ENCODE results near the gene GNAQ.

GNAQ gene

GRCh38 chr9:77794985-77795384, 236.6 kb downstream of the GNAQ start:
- TF ChIP-seq CTCF (IDR thresholded peaks at IDR 0.05; ENCODE audit: low read depth, low read length): no peak
- no peak overlapping the region for H3K4me3 ChIP-seq (replicated peaks in 1 of 2; ENCODE audit: low read depth in 2 of 2, low read length in 2 of 2)
- no peak for DNase-seq (ENCODE audit: low read depth in 2 of 2)

- DNase-seq (ENCODE audit: low read depth in 2 of 2): peak; percentile 60 to 82
- H3K4me3 ChIP-seq (replicated peaks in 1 of 2; ENCODE audit: low read depth in 2 of 2, low read length in 2 of 2): no peak overlapping the region
- peak; percentile 40 for TF ChIP-seq CTCF (IDR thresholded peaks at IDR 0.05; ENCODE audit: low read depth, low read length)
Measured at GRCh38 chr9:77793849-77794248, 237.8 kb downstream of the GNAQ start.

- TF ChIP-seq CTCF (IDR thresholded peaks at IDR 0.05; ENCODE audit: low read depth, low read length): no peak
- H3K4me3 ChIP-seq (replicated peaks in 1 of 2; ENCODE audit: low read depth in 2 of 2, low read length in 2 of 2): no peak overlapping the region
- DNase-seq (ENCODE audit: low read depth in 2 of 2): no peak
Measured at GRCh38 chr9:77789891-77790290, 241.7 kb downstream of the GNAQ start.

GRCh38 chr9:77785341-77785740, 246.3 kb downstream of the GNAQ start:
- no peak for DNase-seq (ENCODE audit: low read depth in 2 of 2)
- TF ChIP-seq CTCF (IDR thresholded peaks at IDR 0.05; ENCODE audit: low read depth, low read length): no peak

GRCh38 chr9:77783518-77783917, 248.1 kb downstream of the GNAQ start:
- peak in 1 of 2 donors; percentile 43 for DNase-seq (ENCODE audit: low read depth in 2 of 2)
- no peak overlapping the region for H3K4me3 ChIP-seq (replicated peaks in 1 of 2; ENCODE audit: low read depth in 2 of 2, low read length in 2 of 2)
- TF ChIP-seq CTCF (IDR thresholded peaks at IDR 0.05; ENCODE audit: low read depth, low read length): no peak

More at GRCh38 chr9:77785341-77785740, 246.3 kb downstream of the GNAQ start:
- no peak overlapping the region for H3K4me3 ChIP-seq (replicated peaks in 1 of 2; ENCODE audit: low read depth in 2 of 2, low read length in 2 of 2)

GRCh38 chr9:77779010-77779409, 252.6 kb downstream of the GNAQ start:
- H3K4me3 ChIP-seq (replicated peaks in 1 of 2; ENCODE audit: low read depth in 2 of 2, low read length in 2 of 2): no peak overlapping the region
- TF ChIP-seq CTCF (IDR thresholded peaks at IDR 0.05; ENCODE audit: low read depth, low read length): no peak
- DNase-seq (ENCODE audit: low read depth in 2 of 2): no peak

- TF ChIP-seq CTCF (IDR thresholded peaks at IDR 0.05; ENCODE audit: low read depth, low read length): no peak
- DNase-seq (ENCODE audit: low read depth in 2 of 2): peak in 1 of 2 donors; percentile 39
- H3K4me3 ChIP-seq (replicated peaks in 1 of 2; ENCODE audit: low read depth in 2 of 2, low read length in 2 of 2): no peak overlapping the region
Measured at GRCh38 chr9:77773381-77773780, 258.2 kb downstream of the GNAQ start.
